KMS-11 (cell line): Measurements from ENCODE around the gene PTPN18.

ENCODE experiments used
- H2AFZ ChIP-seq: fragments of 200-600 bp; sonication (generic); 2 replicates; pipeline ENCODE4 v1.6.1; 2016; ENCODE audit warnings: antibody characterized with exemption, mixed run types, low read depth
- H3K27ac ChIP-seq: fragments of 200-600 bp; sonication (generic); 2 replicates; pipeline ENCODE4 v1.6.1; 2016; ENCODE audit warnings: mild to moderate bottlenecking, mixed run types
- H3K27me3 ChIP-seq: fragments of 200-600 bp; sonication (generic); 2 replicates; pipeline ENCODE4 v1.6.1; 2017; ENCODE audit warnings: mild to moderate bottlenecking, low read depth, mixed run types, moderate library complexity; ENCODE audit not compliant: insufficient read depth
- H3K36me3 ChIP-seq: fragments of 200-600 bp; sonication (generic); 2 replicates; pipeline ENCODE4 v1.6.1; 2017; ENCODE audit warnings: mild to moderate bottlenecking, mixed run types; ENCODE audit not compliant: insufficient read depth
- H3K4me1 ChIP-seq: fragments of 200-600 bp; sonication (generic); 2 replicates; pipeline ENCODE4 v1.6.1; 2016; ENCODE audit warnings: mild to moderate bottlenecking, low read depth, mixed run types; ENCODE audit not compliant: poor library complexity, severe bottlenecking
- H3K4me2 ChIP-seq: fragments of 200-600 bp; sonication (generic); 2 replicates; pipeline ENCODE4 v1.7.0; 2016; ENCODE audit warnings: mild to moderate bottlenecking, mixed run types
- H3K4me3 ChIP-seq: fragments of 200-600 bp; sonication (generic); IDR thresholded peaks from 2 replicates; pipeline ENCODE4 v1.6.1; 2017; ENCODE audit warnings: low read depth, low read length, mixed read lengths; ENCODE audit not compliant: insufficient read depth
- H3K79me2 ChIP-seq: fragments of 200-600 bp; sonication (generic); 2 replicates; pipeline ENCODE4 v1.6.1; 2016; ENCODE audit warnings: low read depth, mixed run types; ENCODE audit not compliant: insufficient read depth
- H3K9ac ChIP-seq: fragments of 200-600 bp; sonication (generic); 2 replicates; pipeline ENCODE4 v1.6.1; 2016; ENCODE audit warnings: mild to moderate bottlenecking, mixed run types
- H4K20me1 ChIP-seq: fragments of 200-600 bp; sonication (generic); 2 replicates; pipeline ENCODE4 v1.6.1; 2016; ENCODE audit warnings: mild to moderate bottlenecking, mixed run types; ENCODE audit not compliant: insufficient read depth
- TF ChIP-seq, protein P1 (sequence below): fragments of 200-600 bp; sonication (generic); conservative IDR thresholded peaks from 2 replicates; pipeline ENCODE4 v1.6.1; 2017; ENCODE audit warnings: low read depth, mild to moderate bottlenecking, antibody characterized with exemption, low read length, moderate library complexity, mixed read lengths

Gene PTPN18

DNA sequence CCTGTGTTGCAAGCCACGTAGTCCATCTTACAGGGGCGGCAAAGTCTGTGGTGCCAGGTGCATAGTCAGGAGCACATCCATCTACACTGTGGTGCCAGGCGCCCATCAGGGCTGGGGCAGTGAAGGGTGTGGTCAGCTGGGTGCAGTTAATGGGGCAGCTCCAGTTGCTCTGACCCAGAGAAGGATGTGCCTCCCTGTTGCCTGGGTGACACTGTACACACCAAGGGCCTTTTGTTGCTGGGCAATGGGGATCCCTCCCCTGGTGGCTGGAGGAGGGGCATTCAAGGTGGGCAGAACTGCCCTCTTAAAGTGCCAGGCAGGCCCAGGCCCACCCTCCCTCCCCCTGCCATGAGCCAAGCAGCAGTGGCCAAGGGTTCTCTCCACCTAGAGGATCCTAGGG is 41.5 kb upstream of the PTPN18 start:
- Histone ChIP-seq H3K36me3 (no peaks in the 10 kb centered on the region), H4K20me1 (no peaks in the 10 kb centered on the region), H2AFZ (no peak overlapping the region), H3K4me2 (no peak overlapping the region), H3K9ac (no peak overlapping the region), H3K79me2 (no peaks in the 10 kb centered on the region), H3K4me1 (no peaks in the 10 kb centered on the region), H3K27me3 (no peaks in the 10 kb centered on the region), H3K4me3 (no peak overlapping the region), H3K27ac (no peak overlapping the region)
- TF ChIP-seq, protein P1, sequence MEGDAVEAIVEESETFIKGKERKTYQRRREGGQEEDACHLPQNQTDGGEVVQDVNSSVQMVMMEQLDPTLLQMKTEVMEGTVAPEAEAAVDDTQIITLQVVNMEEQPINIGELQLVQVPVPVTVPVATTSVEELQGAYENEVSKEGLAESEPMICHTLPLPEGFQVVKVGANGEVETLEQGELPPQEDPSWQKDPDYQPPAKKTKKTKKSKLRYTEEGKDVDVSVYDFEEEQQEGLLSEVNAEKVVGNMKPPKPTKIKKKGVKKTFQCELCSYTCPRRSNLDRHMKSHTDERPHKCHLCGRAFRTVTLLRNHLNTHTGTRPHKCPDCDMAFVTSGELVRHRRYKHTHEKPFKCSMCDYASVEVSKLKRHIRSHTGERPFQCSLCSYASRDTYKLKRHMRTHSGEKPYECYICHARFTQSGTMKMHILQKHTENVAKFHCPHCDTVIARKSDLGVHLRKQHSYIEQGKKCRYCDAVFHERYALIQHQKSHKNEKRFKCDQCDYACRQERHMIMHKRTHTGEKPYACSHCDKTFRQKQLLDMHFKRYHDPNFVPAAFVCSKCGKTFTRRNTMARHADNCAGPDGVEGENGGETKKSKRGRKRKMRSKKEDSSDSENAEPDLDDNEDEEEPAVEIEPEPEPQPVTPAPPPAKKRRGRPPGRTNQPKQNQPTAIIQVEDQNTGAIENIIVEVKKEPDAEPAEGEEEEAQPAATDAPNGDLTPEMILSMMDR, result no peak

DNA sequence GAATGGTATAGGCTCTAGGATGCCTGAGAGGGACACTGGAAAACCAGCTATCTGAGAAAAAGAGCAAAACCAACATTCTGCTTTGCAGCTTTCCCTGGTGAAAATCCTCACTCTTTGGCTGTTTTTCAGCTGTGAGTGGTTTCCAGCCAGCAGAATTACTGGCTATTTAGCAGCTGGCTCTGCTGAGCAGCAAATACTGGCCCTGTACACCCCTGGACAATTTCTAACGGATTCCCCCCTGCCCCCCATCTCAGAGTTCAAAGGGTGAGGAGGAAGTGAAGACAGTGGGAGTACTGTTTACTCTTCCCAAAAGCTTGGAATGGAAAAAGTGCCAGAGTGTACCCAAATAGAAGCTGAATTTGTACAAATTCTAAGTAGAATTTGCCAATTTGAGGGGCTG is 39.3 kb upstream of the PTPN18 start:
- Histone ChIP-seq H3K27me3 (no peaks in the 10 kb centered on the region), H3K27ac (no peak overlapping the region), H2AFZ (no peak overlapping the region), H3K4me1 (no peaks in the 10 kb centered on the region), H3K9ac (no peak overlapping the region), H3K79me2 (no peaks in the 10 kb centered on the region), H3K36me3 (no peaks in the 10 kb centered on the region), H3K4me3 (no peak overlapping the region), H4K20me1 (no peaks in the 10 kb centered on the region), H3K4me2 (no peak overlapping the region)
- TF ChIP-seq, protein P1, result no peak

DNA sequence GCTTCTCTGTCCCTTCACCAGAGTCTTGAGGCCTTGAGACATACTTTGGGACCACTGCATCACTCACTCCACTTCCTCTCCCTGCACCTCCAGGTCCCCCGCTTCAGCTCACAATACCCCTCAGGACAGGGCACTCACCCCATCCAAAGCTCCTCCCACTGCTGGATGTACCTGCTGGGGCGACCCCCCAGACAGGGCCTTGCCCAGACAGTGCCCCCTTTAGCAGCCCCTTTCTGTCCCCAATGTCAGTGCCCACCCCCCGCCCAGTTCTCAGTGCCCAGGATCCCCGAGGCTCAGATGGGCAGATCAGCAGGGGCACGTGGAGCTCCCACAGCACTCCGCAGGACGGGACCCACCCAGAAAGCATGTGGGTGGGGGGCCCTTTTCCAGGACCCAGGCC is 37.0 kb upstream of the PTPN18 start:
- Histone ChIP-seq H3K79me2 (no peaks in the 10 kb centered on the region), H3K4me1 (no peaks in the 10 kb centered on the region), H3K36me3 (no peaks in the 10 kb centered on the region), H3K27ac (no peak overlapping the region), H3K9ac (no peak overlapping the region), H2AFZ (no peak overlapping the region), H3K4me3 (no peak overlapping the region), H3K4me2 (no peak overlapping the region), H4K20me1 (no peaks in the 10 kb centered on the region), H3K27me3 (no peaks in the 10 kb centered on the region)
- TF ChIP-seq, protein P1, result no peak

DNA sequence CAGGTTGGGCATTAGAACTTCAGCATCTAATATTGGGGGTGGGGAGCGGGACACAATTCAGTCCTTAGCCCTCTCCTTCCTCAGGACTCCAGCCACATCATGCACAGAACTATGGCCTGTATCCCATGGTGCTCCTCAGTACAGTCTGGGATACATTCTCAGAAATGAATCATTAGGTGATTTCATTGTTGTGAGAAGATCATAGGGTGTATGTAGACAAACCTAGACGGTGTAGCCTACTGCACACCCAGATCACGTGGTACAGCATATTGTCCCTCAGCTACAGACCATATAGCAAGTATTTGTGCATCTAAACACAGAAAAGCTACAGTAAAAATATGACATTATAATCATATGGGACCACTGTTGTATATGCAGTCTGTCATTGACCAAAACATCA is 36.3 kb upstream of the PTPN18 start:
- no peak overlapping the region for H3K9ac ChIP-seq
- no peak overlapping the region for H3K4me3 ChIP-seq
- TF ChIP-seq, protein P1, result no peak
- H4K20me1 ChIP-seq, result no peaks in the 10 kb centered on the region
- H3K27me3 ChIP-seq, result no peaks in the 10 kb centered on the region
- no peaks in the 10 kb centered on the region for H3K79me2 ChIP-seq
- H3K36me3 ChIP-seq, result no peaks in the 10 kb centered on the region
- no peak overlapping the region for H3K27ac ChIP-seq
- no peak overlapping the region for H3K4me2 ChIP-seq
- no peaks in the 10 kb centered on the region for H3K4me1 ChIP-seq
- no peak overlapping the region for H2AFZ ChIP-seq
